Neutrophil (primary cell): ENCODE data around the gene NID1.

Experiments used
- H3K27ac ChIP-seq: fragments of 200-600 bp; sonication (generic); 2 replicates; pipeline ENCODE4 v1.5.1; 2016; ENCODE audit warnings: mild to moderate bottlenecking, moderate library complexity
- H3K27me3 ChIP-seq: fragments of 200-600 bp; sonication (generic); 2 replicates; pipeline ENCODE4 v1.6.0; 2016; ENCODE audit warnings: mild to moderate bottlenecking
- H3K36me3 ChIP-seq: fragments of 200-600 bp; sonication (generic); 2 replicates; pipeline ENCODE4 v1.5.1; 2017
- H3K4me1 ChIP-seq, 2 experiments: fragments of 200-600 bp in 1 of 2; sonication (generic) in 1 of 2; 1 replicate in 1 of 2; 2 replicates in 1 of 2; pipeline versions ENCODE4 v1.5.1 to v1.6.1; 2013 to 2016; ENCODE audit warnings: low read depth in 1 of 2, low read length in 1 of 2, mild to moderate bottlenecking in 1 of 2, moderate library complexity in 1 of 2; ENCODE audit not compliant: control insufficient read depth in 1 of 2, insufficient read depth in 1 of 2
- H3K4me3 ChIP-seq, 2 experiments: fragments of 200-600 bp in 1 of 2; sonication (generic) in 1 of 2; 1 replicate in 1 of 2; 2 replicates in 1 of 2; pipeline ENCODE4 v1.5.1; 2013 to 2016; ENCODE audit warnings: low read depth in 1 of 2, low read length in 1 of 2, mild to moderate bottlenecking in 1 of 2, moderate library complexity in 1 of 2
- H3K9me3 ChIP-seq: fragments of 200-600 bp; sonication (generic); 2 replicates; pipeline ENCODE4 v1.5.1; 2016
- CTCF ChIP-seq: fragments of 200-600 bp; sonication (generic); IDR thresholded peaks from 2 replicates; pipeline ENCODE4 v1.5.1; 2016; ENCODE audit warnings: antibody characterized with exemption

Gene NID1

GRCh38 chr1:235997931-235998330 is 67.0 kb downstream of the NID1 start:
- TF ChIP-seq CTCF, result no peak
- no peak overlapping the region for H3K27ac ChIP-seq
- no peak overlapping the region for H3K4me3 ChIP-seq

GRCh38 chr1:235997049-235997448 is 67.8 kb downstream of the NID1 start:
- TF ChIP-seq CTCF, result no peak
- no peaks in the 10 kb centered on the region for H3K36me3 ChIP-seq
- peaks cover 0 to 3% of the 10 kb centered on the region in 2 experiments for H3K4me1 ChIP-seq
- H3K9me3 ChIP-seq, result no peaks in the 10 kb centered on the region
- H3K27me3 ChIP-seq, result peaks cover 38% of the 10 kb centered on the region
- H3K4me3 ChIP-seq, result no peak overlapping the region
- H3K27ac ChIP-seq, result no peak overlapping the region

More at GRCh38 chr1:235997931-235998330, 67.0 kb downstream of the NID1 start:
- H3K4me1 ChIP-seq, result peaks cover 0 to 3% of the 10 kb centered on the region in 2 experiments
- H3K36me3 ChIP-seq, result no peaks in the 10 kb centered on the region
- H3K9me3 ChIP-seq, result no peaks in the 10 kb centered on the region
- peaks cover 38% of the 10 kb centered on the region for H3K27me3 ChIP-seq

GRCh38 chr1:235996048-235996785 is 68.7 kb downstream of the NID1 start:
- Histone ChIP-seq H3K9me3 (no peaks in the 10 kb centered on the region), H3K27ac (no peak overlapping the region), H3K4me1 (no peaks in the 10 kb centered on the region), H3K36me3 (no peaks in the 10 kb centered on the region), H3K27me3 (peaks cover 35% of the 10 kb centered on the region), H3K4me3 (no peak overlapping the region)
- no peak for TF ChIP-seq CTCF

GRCh38 chr1:235995511-235995910 is 69.4 kb downstream of the NID1 start:
- H3K27ac ChIP-seq, result no peak overlapping the region
- H3K27me3 ChIP-seq, result peaks cover 35% of the 10 kb centered on the region
- no peak for TF ChIP-seq CTCF
- no peaks in the 10 kb centered on the region for H3K9me3 ChIP-seq
- H3K36me3 ChIP-seq, result no peaks in the 10 kb centered on the region
- H3K4me1 ChIP-seq, result no peaks in the 10 kb centered on the region
- H3K4me3 ChIP-seq, result no peak overlapping the region

GRCh38 chr1:235993652-235994051 is 71.2 kb downstream of the NID1 start:
- Histone ChIP-seq H3K4me3 (no peak overlapping the region), H3K27ac (no peak overlapping the region), H3K9me3 (no peaks in the 10 kb centered on the region), H3K36me3 (no peaks in the 10 kb centered on the region), H3K27me3 (peaks cover 17% of the 10 kb centered on the region), H3K4me1 (no peaks in the 10 kb centered on the region)
- no peak for TF ChIP-seq CTCF
